Measurements from ENCODE around the gene PIGU.
"Not testable (repeated sequence)": the region's sequence is repeated elsewhere in the genome, so short reads cannot be mapped to it uniquely, and the experiment has no call there.

PIGU gene, protein sequence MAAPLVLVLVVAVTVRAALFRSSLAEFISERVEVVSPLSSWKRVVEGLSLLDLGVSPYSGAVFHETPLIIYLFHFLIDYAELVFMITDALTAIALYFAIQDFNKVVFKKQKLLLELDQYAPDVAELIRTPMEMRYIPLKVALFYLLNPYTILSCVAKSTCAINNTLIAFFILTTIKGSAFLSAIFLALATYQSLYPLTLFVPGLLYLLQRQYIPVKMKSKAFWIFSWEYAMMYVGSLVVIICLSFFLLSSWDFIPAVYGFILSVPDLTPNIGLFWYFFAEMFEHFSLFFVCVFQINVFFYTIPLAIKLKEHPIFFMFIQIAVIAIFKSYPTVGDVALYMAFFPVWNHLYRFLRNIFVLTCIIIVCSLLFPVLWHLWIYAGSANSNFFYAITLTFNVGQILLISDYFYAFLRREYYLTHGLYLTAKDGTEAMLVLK

DNA sequence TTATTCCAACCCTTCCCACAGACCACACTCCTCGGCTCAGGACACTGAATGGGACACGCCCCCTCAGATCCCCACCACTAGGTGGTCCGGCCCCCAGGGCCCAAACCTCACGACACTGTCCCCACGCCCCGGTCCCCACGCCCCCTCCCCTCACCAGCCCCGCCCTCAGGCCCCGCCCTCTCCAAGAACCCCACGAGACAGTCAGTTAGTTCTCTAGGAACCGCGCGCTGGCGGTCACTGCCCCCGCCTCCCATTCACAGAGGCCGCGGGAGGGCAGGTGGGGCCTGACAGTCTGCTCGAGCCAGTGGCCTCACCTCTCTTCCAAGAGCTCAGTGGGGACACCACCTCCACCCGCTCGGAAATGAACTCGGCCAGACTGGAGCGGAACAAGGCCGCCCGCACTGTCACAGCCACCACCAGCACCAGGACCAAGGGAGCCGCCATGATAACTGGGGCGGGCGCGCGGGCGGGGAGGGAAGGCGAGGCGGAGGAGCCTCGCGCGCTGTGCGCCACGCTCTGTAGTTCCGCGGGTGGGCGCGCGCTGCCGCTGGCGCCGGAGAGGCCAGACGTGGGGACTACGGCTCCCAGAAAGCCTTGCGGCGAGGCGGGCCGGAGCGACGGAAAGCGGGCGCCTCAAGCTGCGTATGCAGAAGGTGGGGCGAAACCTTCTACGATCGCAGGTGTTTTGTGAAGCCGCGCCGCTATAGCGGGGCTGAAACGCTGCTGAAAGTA, at the start of gene PIGU:
Gene PIGU, minus strand, starts transcription at position 451 of the 732 bp plus-strand sequence. Its CDS starts 7 bp downstream, at position 444.
- DNase-seq, result peak; percentile 94

DNA sequence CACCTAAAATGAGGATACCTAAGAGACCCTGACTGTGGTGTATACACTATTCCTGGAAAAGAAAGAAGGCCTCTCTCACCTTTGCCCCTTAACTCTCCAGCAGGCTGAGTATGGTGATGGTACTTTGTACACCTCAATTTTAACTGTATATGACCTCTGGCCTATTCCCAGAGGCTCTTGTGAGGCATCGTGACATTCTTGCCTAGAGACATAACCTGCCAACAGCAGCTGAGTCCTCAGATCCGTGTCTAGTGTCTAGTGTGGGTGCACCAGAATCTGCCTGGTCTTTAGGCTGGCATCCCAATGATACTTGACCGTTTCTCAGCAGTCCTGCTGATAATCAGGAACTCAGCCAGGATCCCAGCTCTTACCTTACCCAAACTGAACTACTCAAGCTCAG, 47.3 kb upstream of the PIGU start:
- DNase-seq, result no peak

DNA sequence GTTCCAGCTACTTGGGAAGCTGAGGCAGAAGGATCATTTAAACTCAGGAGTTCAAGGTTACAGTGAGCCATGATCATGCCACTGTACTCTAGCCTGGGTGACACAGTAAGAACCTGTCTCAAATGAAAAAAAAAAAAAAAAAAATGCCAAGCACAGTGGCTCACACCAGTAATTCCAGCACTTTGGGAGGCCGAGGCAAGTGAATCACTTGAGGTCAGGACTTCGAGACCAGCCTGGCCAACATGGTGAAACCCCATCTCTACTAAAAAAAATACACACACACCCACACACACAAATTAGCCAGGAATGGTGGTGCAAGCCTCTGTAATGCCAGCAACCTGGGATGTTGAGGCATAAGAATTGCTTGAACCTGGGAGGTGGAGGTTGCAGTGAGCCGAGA, 45.7 kb upstream of the PIGU start:
- DNase-seq, result not testable (repeated sequence)

DNA sequence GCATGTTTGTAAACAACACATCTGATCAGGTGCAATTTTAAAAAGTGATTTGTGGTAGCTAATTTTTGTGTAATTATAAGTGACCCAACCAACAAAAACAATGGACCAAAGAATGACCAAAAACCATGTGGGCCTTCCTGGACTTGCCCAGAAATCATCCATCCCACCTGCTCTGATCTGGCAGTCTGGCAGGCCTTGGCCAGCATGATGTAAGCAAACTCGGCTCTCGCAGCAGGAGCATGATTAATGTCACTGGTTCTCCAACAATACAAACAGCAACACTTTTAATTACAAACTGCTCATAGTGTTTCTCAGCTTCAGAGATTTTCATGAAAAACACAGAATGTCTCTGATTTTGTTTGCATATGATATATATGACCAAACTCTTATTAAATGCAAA, 43.4 kb upstream of the PIGU start:
- DNase-seq, result peak; percentile 19

DNA sequence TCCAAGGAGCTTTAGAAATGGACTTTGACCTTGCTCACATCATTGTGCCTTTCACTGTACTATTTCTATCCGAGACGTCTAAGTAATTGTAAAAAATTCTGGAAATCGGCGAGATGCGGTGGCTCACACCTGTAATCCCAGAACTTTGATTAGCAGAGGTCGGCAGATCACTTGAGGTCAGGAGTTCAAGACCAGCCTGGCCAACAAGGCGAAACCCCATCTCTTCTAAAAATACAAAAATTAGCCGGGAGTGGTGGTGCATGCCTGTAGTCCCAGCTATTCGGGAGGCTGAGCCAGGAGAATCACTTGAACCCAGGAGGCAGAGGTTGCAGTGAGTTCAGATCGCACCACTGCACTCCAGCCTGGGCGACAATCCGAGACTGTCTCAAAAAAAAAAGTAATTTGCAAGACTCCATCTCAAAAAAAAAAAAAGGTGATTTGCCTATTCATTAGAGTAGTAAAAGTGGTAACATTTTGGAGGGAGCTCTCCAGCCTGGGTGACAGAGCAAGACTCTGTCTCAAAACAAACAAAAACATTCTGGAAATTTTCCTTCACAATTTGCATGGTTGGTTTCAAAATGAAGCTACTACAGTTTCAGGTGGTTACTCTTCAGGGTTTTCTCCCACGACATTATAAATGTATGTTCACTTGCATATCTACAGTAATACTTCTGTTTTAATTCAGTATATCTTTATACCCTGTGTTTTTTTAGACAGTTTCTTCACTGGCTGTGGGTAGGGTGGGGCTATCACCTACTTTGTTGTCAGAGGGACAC, 42.5 kb upstream of the PIGU start:
- DNase-seq, result not testable (repeated sequence)

DNA sequence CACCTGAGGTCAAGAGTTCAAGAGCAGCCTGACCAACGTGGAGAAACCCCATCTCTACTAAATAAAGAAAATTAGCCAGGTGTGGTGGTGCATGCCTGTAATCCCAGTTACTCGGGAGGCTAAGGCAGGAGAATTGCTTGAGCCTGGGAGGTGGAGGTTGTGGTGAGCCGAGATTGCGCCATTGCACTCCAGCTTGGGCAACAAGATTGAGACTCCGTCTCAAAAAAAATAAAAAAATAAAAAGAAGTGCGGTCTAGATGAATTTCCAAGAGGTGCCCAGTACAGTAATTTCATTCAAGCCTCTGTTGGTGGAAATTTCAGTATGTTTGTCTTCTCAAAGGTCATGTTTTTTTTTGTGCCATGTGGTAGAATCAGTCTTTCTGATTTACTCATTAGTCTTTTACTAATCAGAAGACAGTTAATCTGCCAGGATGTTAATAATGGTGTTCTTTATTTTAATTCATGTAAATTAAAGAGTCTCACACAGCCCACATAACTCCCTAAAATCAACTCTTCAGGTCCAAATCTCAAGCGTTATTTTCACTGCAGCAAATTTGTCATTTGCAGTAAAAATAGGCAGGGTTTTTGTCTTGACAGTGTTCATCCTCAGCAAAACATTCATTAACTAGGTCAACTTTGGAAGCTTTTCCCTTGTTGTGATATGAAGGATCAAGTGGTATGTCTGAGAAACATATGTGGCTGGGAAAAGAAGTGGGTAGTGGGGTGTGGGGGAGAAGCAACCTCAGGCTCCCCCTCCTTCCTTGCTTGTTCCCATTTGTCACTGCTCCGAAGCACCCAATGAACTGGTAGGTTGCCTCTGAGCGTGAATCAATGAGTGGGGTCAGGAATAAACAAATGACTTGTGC, 40.6 kb upstream of the PIGU start:
- DNase-seq, result no peak

DNA sequence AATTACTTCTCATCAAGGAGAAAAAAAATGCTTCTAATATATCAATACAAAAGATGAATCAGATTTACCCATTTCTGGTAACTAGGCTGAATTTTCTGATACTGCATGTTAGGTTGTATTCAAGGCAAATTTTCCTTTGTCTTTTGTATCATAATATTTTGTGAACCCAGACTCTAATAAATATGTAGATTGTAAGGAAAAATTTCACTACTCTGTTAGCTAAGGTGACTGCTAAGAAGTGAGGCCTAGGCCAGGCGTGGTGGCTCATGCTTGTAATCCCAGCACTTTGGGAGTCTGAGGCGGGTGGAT, 40.0 kb upstream of the PIGU start:
- no peak for DNase-seq

DNA sequence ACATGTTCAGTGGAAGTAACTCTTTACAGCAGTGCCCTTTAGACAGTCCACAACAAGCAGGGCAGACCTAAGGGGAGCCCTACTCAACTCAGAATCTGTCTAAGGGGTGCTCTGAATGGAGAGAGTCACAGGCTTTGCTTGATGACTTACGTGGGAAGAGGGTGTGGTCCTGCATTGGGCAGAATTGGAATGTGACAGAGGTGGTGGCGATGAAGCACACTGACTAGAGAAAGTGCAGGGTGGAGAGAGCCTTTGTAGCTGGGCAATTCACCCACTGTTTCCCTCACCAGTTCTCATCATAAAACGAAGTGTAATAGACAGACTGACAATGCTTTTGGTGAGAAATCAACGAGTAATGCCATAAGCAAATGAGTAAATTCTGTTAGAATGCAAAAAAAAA, 38.5 kb upstream of the PIGU start:
- no peak for DNase-seq

DNA sequence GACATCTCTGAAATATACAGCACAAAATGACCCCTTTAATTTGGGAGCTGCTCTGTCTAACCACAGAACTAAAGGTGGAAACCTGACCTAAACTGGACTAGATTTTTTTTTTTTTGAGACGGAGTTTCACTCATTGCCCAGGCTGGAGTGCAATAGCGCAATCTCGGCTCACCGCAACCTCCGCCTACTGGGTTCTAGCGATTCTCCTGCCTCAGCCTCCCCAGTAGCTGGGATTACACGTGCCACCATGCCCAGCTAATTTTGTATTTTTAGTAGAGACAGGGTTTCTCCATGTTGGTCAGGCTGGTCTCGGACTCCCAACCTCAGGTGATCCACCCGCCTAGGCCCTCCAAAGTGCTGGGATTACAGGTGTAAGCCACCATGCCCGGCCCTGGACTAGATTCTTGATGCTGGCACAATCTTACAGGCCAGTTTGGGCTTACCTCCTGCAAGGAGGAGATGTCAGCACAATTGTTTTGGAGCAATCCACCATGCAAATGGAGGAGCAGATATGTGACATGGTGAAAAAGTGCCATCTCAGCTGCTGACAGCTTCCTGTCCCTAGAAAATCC, 37.1 kb upstream of the PIGU start:
- not testable (repeated sequence) for DNase-seq

DNA sequence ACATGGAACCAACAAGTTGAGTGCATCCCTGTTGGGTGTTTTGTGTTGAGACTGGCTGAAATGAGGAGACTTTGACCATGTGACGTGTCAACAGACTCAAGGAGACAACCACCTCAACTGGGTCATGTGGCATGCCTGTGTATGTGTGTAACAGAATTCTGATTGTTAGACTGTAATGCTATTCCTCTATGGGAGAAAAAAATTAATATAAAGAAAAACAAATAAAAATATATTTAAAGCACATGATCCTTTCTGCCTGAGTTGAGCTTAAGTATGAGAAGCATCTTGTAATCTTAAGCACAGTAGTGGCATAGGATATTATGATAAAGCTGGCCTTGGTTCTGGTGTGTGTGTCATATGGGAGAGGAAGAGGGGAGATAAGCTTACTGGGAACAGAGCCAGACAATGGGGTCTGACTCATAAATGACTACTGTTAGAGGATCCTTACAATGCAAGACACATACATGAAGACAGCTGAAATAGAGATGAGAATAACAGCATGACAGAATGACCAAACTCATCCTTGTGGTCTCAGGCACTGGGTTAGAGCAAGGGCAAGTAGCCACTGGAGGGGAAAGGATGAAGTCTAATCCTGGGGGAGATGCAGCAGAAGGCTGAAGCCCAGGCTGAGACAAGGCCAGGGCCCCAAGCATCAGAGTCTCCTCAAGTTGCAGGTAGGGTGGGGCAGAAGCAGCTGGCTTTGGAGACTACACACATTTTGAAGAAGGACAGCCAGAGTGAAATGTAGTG, 36.5 kb upstream of the PIGU start:
- no peak for DNase-seq

DNA sequence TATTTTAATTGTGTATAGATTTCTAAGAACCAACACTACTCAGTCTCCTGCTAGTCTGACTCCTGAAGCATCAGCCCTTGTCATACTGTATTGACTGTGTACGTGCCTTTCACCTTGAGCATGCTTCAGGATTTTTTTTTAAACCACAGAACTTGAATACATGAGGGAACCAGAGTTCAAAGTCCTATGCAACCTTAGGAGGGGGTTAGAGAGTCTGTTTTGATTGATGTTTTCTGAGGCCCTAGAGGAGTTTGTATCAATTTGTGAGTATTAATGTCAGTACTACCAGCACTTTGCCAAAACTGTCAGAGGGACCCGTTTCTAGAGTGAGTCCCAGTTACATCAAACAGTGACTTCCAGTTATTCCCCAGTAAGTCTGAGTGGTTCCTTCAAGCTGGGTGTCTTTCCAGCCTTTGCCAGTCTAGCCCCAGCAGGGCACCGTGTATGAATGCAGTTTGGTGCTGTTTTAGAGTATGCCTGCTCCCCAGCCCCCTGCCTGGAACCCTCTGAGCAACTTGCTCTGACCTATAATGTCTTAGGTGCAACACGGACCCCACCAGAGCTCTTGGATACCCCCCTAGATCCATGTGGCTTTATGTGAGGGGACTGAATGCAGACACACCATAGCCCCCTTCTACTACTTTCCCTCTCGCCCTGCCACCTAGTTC, 35.8 kb upstream of the PIGU start:
- DNase-seq, result no peak

DNA sequence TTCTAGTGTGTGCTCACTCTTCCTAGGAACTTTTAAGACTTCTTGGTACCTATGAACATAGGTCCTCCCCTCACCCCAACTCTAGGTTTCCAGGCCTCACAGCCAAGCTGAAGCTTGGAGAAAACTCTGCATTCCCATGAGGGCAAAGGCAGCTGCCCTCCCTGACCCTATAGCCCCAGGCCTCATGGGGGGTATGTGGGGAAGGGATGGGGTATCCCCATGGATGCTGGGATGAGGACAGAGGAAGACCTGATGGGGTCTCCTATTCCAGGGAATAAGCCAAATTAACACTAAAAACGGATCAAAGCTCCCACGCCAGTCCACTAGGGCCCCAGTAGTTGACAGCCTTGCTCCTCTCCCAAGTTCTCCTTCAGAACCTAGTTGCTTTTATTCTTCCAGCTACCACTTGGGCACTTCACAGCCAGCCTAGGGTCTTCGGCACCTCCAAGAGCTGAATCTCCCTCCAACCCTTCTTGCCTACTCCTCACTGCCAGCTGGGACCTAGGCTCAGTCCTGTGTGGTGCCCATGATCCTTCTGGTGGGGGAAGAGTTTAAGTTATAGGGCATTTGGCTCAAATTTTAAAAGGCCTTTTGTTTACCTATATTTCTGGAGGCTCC, 35.0 kb upstream of the PIGU start:
- DNase-seq, result no peak

DNA sequence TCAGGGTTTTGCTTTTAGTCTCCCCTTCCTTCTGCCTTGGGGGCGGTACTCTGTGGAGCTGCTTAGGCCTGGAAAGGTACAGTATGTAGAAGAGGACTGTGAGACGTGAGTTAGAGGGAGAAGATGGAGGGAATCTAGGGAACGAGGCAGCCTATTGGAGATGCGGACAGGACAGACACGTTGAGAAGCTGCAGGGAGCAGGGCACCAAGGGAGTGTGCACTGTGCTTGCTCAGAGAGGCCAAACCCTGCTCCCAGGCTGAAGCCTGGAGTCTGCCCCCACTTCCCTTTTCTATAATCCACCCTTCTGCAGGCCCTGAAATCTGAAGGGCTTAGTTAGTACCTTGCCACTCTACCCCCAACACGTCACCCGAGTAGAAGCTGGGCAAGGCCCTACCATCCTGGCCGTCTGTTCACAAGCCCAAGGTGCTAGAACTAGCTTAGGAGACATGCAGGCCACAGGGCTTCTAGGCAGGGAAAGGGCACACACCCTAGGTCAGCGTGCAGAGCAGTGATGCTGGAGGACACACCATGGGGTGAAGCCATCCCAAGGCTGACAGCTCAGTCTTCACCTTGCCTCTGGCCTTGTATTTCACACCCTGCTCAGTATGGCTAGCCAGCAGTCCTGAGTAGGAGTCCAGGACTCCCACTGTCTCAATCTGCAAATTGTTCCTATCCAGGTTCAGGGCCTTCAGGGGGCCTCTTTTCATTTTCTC, 34.1 kb upstream of the PIGU start:
- DNase-seq, result no peak

DNA sequence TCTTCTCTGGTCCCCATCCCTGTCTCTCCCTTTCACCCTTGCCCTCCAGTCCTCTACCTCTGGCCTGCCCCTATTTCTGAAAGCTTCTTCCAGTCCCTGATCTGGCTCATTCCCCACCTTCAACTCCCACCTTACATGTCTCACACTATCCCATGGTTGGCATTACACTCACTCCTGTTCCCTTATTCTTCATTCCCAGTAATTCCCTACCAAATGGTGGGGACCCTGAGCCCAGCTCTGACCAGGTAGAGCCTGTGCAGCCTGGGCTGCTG, 33.6 kb upstream of the PIGU start:
- no peak for DNase-seq

DNA sequence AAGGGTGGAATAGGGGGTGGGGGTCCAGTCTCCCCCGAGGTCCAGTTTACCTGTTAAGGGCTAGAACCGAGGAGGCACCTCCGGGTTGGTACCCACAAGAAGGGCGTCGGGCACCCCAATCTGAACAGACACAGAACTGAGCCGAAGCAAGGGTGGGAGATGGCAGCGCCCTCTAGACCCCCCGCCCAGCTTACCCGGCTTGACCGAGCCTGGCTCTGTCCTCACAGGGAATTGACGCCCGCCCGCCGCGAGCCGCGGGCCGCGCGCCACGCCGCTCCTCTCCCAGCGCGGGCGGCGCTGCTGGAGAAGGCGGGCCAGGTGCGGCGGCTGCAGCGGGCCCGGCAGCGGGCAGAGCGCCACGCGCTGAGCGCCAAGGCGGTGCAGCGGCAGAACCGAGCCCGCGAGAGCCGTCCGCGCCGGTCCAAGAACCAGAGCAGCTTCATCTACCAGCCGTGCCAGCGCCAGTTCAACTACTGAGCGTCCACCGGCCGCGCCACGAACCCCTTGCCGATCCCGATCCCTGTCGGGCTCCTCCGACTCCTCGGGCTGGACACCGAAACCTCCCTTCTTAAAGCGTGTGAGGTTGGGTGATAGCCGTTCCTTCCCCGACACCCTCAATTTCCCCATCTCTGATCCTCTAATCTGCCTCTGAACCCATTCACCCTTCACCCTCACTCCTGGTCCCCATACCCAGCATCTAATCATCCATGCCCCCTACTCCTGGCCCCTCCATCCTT, 33.1 kb upstream of the PIGU start:
- peak; percentile 49 for DNase-seq

DNA sequence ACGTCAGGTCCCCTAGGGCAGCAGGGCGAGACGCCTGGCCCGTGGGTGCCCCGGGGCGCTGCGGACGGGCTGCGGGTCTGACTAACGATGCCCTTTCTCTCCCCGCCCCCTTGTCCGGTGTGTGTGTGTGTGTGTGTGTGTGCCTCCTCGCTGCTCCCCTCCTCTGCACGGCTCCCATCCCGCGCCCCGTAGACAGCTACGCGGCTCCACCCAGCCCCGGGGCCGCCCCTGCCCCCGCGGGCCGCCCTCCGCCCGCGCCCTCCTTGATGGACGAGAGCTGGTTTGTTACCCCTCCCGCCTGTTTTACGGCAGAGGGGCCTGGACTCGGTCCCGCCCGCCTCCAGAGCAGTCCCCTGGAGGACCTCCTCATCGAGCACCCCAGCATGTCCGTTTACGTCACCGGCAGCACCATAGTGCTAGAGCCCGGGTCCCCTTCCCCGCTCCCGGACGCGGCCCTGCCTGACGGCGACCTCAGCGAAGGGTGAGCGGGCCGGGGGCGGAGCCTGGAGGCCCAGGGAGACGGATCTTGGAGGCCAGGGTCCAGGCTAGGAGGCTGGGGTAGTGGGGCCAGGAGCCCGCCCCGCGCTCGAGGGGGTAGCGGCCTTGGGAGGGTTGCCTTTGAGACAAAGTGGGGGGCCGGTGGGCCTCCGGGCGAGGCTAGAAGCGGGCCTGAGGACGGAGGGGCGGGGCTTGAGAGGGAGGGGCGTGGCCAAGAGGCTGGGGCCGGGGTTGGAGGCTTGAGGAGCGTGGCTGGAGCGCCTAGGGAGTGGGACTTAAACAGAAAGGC, 32.3 kb upstream of the PIGU start:
- peak; percentile 66 for DNase-seq

DNA sequence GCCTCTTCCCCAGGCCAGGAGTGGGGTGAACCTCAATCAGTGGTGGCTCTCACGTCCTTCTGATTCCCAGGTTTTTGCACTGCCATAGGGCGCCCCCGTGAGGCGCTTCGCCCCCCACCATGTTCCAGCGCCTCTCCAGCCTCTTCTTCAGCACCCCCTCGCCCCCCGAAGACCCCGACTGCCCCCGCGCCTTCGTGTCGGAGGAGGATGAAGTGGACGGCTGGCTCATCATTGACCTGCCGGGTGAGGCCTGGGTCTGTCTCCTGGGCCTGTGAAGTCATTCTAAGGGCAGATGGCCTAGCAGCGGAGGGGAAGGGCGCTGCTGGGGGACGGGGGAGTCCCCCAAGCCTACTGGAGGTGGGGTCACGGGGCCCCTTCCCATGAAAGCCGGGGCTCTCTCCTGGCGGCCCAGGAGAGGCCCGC, 31.7 kb upstream of the PIGU start:
- peak; percentile 21 for DNase-seq

All from NCI-H1092 (cell line).